Motor neuron (in vitro differentiated cells): ENCODE results near the gene KCNA5. TPM values are rescaled to one million over a fixed set of nuclear protein-coding genes. Genes with fewer than 3 reads are reported as not detected.

Source experiments
- total RNA-seq, 8 experiments: library from RNA; unstranded; fragments of 300-600 nt; gene quantifications; 2 replicates each; pipeline versions ENCODE4 v1.2.3 to v1.2.4, GENCODE V29; 2022

KCNA5 gene
- total RNA-seq, 8 experiments from 2014 or later, result 0.13 to 2.0 (median 0.50) TPM; not detected in 1

Other genes with a start within 250 kb of the KCNA5 start
- 1 to 10 TPM in 1 of 8 experiments, under 1 TPM in 6, not detected in 1; under 0.01 to 1.5 (median 0.10) TPM for gene KCNA1, start 134.0 kb upstream of the KCNA5 start, total RNA-seq